ENCODE measurements around the gene MEIKIN. TPM values are rescaled to one million over a fixed set of nuclear protein-coding genes. Genes with fewer than 3 reads are reported as not detected.

MEIKIN gene
- total RNA-seq, 1 experiment from 2014 or later: not detected

- no peak for DNase-seq (ENCODE audit: low read depth)
These were observed 171.7 kb downstream of the MEIKIN start for GRCh38 chr5:131773805-131774204.

DNA sequence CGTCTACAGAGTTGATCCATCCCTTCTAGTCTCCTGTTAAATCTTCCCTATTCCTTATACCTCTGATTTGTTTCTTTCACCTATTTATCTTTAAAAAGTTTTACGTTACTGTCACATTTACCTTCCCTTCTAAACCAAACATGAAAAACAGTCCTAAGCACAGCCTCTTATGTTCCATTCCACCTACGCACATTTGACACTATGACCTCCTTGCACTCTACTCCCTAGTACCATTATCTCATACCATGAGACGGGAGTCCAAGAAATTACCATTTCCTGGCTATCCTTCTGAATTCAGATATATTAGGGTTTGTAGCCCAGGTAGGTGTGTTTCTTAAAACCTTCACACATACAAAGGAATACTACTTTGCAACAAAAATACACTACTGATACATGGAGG lies 173.8 kb downstream of the MEIKIN start:
- DNase-seq (ENCODE audit: low read depth): no peak

DNA sequence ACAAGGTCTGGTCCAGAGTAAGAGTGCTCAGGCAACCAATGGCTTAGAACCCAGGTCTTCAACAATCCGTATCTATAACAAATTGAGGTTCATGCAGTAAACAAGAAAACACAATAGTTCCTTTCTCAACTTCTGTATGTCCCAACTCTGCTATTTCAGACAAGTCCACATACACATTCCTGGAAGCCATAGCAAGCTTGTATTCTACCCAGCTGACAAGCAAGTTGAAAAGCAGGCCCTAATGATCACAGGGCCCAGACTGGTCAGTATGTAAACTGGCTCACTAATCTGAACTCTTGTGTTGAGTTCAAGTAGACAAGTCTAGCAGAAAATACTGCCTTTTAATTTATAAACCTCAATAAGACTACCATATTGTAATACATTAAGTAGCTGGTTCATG lies 175.5 kb downstream of the MEIKIN start:
- DNase-seq (ENCODE audit: low read depth): no peak

DNA sequence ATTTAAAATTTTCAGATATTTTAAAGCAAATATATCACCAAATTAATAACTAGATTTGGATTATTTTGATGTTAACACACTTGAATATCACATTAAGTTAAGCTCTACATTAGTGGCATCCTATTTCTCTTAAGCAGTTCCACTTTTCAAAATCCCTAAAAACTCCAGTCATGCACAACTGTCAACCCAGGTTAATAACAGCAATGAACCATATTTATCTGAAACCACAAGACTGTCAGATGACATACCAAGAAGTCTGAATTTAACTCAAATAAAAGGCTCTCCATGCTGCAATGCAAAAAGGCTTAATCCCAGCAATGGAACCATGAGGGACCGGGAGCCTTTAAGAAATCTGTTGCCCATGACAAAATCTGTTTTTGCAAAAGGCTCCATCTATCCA lies 176.1 kb downstream of the MEIKIN start:
- DNase-seq (ENCODE audit: low read depth): peak; percentile 25

- no peak for DNase-seq (ENCODE audit: low read depth)
These were observed 177.6 kb downstream of the MEIKIN start for GRCh38 chr5:131767891-131768290.

GRCh38 chr5:131766689-131767088 lies 178.8 kb downstream of the MEIKIN start:
- no peak for DNase-seq (ENCODE audit: low read depth)

GRCh38 chr5:131765261-131765660 lies 180.2 kb downstream of the MEIKIN start:
- no peak for DNase-seq (ENCODE audit: low read depth)

GRCh38 chr5:131763968-131764367 lies 181.5 kb downstream of the MEIKIN start:
- DNase-seq (ENCODE audit: low read depth): no peak

- DNase-seq (ENCODE audit: low read depth): no peak
These were observed 184.7 kb downstream of the MEIKIN start for GRCh38 chr5:131760793-131761192.

DNA sequence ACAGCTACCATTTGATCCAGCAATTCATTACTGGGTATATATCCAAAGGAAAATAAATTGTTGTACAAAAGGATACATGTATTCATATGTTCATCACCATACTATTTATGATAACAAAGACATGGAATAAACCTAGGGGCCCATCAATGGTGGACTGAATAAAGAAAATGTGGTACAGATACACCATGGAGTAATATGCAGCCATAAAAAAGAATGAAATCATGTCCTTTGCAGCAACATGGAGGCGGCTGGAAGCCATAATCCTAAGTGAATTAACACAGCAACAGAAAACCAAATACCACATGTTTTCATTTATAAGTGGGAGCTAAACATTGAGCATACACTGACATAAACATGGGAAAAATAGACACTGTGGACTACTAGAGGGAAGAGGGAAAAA lies 185.8 kb downstream of the MEIKIN start:
- no peak for DNase-seq (ENCODE audit: low read depth)

DNA sequence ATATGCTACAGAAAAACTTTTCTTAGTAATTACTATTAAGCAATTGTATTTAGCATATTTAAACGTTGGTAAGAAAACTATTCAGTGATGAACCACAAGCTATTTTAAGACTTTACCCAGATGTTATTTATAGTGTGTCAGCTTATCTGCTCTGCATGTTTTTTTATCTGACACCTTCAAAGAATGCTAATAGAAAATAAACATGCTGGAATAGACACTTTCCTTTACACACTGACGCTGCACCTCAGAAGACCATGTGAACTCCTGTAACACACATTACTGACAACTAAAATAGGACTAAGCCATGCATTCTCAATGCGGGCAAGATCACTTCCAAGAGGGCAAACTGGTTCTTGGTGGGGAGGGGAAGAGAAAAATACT lies 187.0 kb downstream of the MEIKIN start:
- DNase-seq (ENCODE audit: low read depth): no peak

DNA sequence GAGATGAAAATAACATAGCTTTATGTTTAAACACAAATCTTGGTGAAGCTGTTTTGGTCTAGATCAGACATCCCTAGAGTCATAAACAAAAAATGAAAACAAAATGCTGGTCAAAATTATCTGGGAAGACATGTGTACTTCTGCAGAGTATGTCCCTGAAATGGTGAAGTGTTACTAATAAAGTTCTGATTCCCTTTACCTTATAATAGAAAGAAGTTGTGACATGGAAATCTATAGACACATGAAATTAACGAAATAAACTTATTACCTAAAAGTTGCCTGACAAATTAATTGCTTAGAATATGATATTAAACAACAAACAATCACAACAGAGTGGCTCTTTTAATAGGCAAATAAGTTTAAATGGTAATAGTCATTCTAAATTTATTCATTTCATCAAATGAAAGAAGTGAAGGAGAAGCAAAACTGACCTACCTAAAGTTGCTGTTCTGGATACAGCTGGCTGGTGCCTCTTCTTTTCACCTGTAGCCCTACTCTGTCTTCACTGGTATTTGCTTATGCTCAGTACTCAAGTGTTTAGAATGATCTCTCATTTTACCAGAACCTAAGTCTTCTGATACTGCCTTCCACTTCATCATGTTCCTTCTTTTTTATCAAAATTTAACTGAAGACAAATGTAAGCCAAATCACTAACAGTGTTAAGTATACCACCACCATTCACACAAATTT lies 187.5 kb downstream of the MEIKIN start:
- DNase-seq (ENCODE audit: low read depth): no peak

Other genes with a start within 250 kb of the MEIKIN start
- 46.8 and 55.4 TPM in 2 replicates for gene FNIP1, start 148.6 kb downstream of the MEIKIN start, total RNA-seq (2014; rRNA removed)
- gene ACSL6, start 66.0 kb upstream of the MEIKIN start, total RNA-seq (2014; rRNA removed): not detected in 2 replicates
- not detected in 2 replicates for gene IL3, start 115.0 kb upstream of the MEIKIN start, total RNA-seq (2014; rRNA removed)
- not detected in 2 replicates for gene CSF2, start 128.1 kb upstream of the MEIKIN start, total RNA-seq (2014; rRNA removed)

Data from LHCN-M2 (cell line).